ENCODE measurements around the gene COL5A1. TPM values are rescaled to one million over a fixed set of nuclear protein-coding genes. Genes with fewer than 3 reads are reported as not detected.

COL5A1 gene
- total RNA-seq, 1 donor from 2014 or later: 99.6 TPM

GRCh38 chr9:134655586-134656333 is 14.2 kb downstream of the COL5A1 start:
- peaks cover 17 to 43% of the 10 kb centered on the region in 2 donors for H3K4me1 ChIP-seq
- H3K4me3 ChIP-seq: no peak overlapping the region
- TF ChIP-seq CTCF (IDR thresholded peaks at IDR 0.05): no peak
- no peak for DNase-seq (ENCODE audit: low spot score in 2 of 2)
- H3K27me3 ChIP-seq: no peaks in the 10 kb centered on the region
- H3K36me3 ChIP-seq: no peaks in the 10 kb centered on the region
- H3K9me3 ChIP-seq: no peaks in the 10 kb centered on the region
- intact Hi-C loops (cut with DNase I): no loop called here
- H3K27ac ChIP-seq: no peak overlapping the region

GRCh38 chr9:134656334-134657006 is 14.9 kb downstream of the COL5A1 start:
- Histone ChIP-seq H3K9me3 (no peaks in the 10 kb centered on the region), H3K27me3 (no peaks in the 10 kb centered on the region), H3K4me3 (no peak overlapping the region), H3K36me3 (no peaks in the 10 kb centered on the region), H3K27ac (no peak overlapping the region), H3K4me1 (peaks cover 22 to 50% of the 10 kb centered on the region in 2 donors)
- no peak for DNase-seq (ENCODE audit: low spot score in 2 of 2)
- no peak for TF ChIP-seq CTCF (IDR thresholded peaks at IDR 0.05)
- intact Hi-C loops (cut with DNase I): no loop called here

GRCh38 chr9:134657666-134658377 is 16.2 kb downstream of the COL5A1 start:
- H3K27ac ChIP-seq: peak overlapping the region; percentile 56 to 88
- H3K36me3 ChIP-seq: no peaks in the 10 kb centered on the region
- TF ChIP-seq CTCF (IDR thresholded peaks at IDR 0.05): no peak
- H3K9me3 ChIP-seq: no peaks in the 10 kb centered on the region
- intact Hi-C loops (cut with DNase I): no loop called here
- H3K27me3 ChIP-seq: no peaks in the 10 kb centered on the region
- no peak overlapping the region for H3K4me3 ChIP-seq
- H3K4me1 ChIP-seq: peaks cover 27 to 58% of the 10 kb centered on the region in 2 donors
- DNase-seq (ENCODE audit: low spot score in 2 of 2): peak in 1 of 2 donors; percentile 1

GRCh38 chr9:134658378-134658955 is 16.9 kb downstream of the COL5A1 start:
- no peak for TF ChIP-seq CTCF (IDR thresholded peaks at IDR 0.05)
- no peaks in the 10 kb centered on the region for H3K27me3 ChIP-seq
- DNase-seq (ENCODE audit: low spot score in 2 of 2): peak in 1 of 2 donors; percentile 4
- H3K27ac ChIP-seq: peak overlapping the region; percentile 79 to 88
- H3K4me3 ChIP-seq: no peak overlapping the region
- H3K36me3 ChIP-seq: no peaks in the 10 kb centered on the region
- peaks cover 33 to 57% of the 10 kb centered on the region in 2 donors for H3K4me1 ChIP-seq
- H3K9me3 ChIP-seq: no peaks in the 10 kb centered on the region
- intact Hi-C loops (cut with DNase I): no loop called here

GRCh38 chr9:134659688-134660131 is 18.1 kb downstream of the COL5A1 start:
- no peaks in the 10 kb centered on the region for H3K27me3 ChIP-seq
- H3K9me3 ChIP-seq: no peaks in the 10 kb centered on the region
- peak in 1 of 2 donors; percentile 1 for DNase-seq (ENCODE audit: low spot score in 2 of 2)
- H3K27ac ChIP-seq: peak overlapping the region; percentile 79 to 88
- peaks cover 33 to 59% of the 10 kb centered on the region in 2 donors for H3K4me1 ChIP-seq
- TF ChIP-seq CTCF (IDR thresholded peaks at IDR 0.05): no peak
- H3K4me3 ChIP-seq: no peak overlapping the region
- intact Hi-C loops (cut with DNase I): loop anchor here (5.0 kb wide), 2 partner anchors 202 to 332 kb away; partner anchors contain the start of gene RXRA
- H3K36me3 ChIP-seq: no peaks in the 10 kb centered on the region
